ENCODE results near the gene STK17B.

STK17B gene

GRCh38 chr2:196184921-196185320, 13.5 kb upstream of the STK17B start:
- Histone ChIP-seq H3K4me3 (ENCODE audit: low read depth, low read length) (no peak overlapping the region), H3K27ac (ENCODE audit: extremely low read depth, low read depth, low read length) (no peak overlapping the region), H3K36me3 (ENCODE audit: control insufficient read depth in 2 of 2, insufficient read depth in 1 of 2, low read length in 2 of 2) (no peaks in the 10 kb centered on the region), H3K9me3 (ENCODE audit: control insufficient read depth, insufficient read depth, low read depth, low read length) (no peaks in the 10 kb centered on the region), H3K4me1 (ENCODE audit: control insufficient read depth, insufficient read depth, low read length) (0 out of 2 replicates have a peak, but pooled peaks cover 3% of the 10 kb centered on the region)
- TF ChIP-seq ZNF510 (tag by site-specific recombination; IDR thresholded peaks at IDR 0.05; ENCODE audit: insufficient replicate concordance) (no peak), ZNF26 (tag by site-specific recombination; IDR thresholded peaks at IDR 0.05) (no peak), ZSCAN18 (tag by site-specific recombination; IDR thresholded peaks at IDR 0.05) (no peak), ZNF548 (tag by site-specific recombination; IDR thresholded peaks at IDR 0.05) (no peak)
- ChIA-PET CTCF (interaction anchor here (1.0 kb wide), 1 partner anchor 22 kb away, joined by 3 read pairs; no protein-coding TSS in a partner anchor), POLR2A (interaction anchor here (1.1 kb wide), 1 partner anchor 14 kb away, joined by 3 read pairs; the partner anchor contains the start of gene STK17B)

GRCh38 chr2:196183528-196184231, 12.3 kb upstream of the STK17B start:
- Histone ChIP-seq H3K9me3 (ENCODE audit: control insufficient read depth, insufficient read depth, low read depth, low read length) (no peaks in the 10 kb centered on the region), H3K4me3 (ENCODE audit: low read depth, low read length) (no peak overlapping the region), H3K27ac (ENCODE audit: extremely low read depth, low read depth, low read length) (no peak overlapping the region), H3K36me3 (ENCODE audit: control insufficient read depth in 2 of 2, insufficient read depth in 1 of 2, low read length in 2 of 2) (no peaks in the 10 kb centered on the region), H3K4me1 (ENCODE audit: control insufficient read depth, insufficient read depth, low read length) (0 out of 2 replicates have a peak, but pooled peaks cover 3% of the 10 kb centered on the region)
- POLR2A ChIA-PET: no interaction called here
- no peak for TF ChIP-seq ZNF785 (tag by site-specific recombination; IDR thresholded peaks at IDR 0.05)
- CTCF ChIA-PET: interaction anchor here (0.6 to 1.0 kb wide), 3 partner anchors 11 to 1189 kb away, joined by 3 to 5 read pairs (median 3); no protein-coding TSS in a partner anchor

- CTCF ChIA-PET: interaction anchor here (0.6 to 0.8 kb wide), 2 partner anchors 11 to 1190 kb away, joined by 3 to 5 read pairs; no protein-coding TSS in a partner anchor
- 0 out of 2 replicates have a peak, but pooled peaks cover 3% of the 10 kb centered on the region for H3K4me1 ChIP-seq (ENCODE audit: control insufficient read depth, insufficient read depth, low read length)
- POLR2A ChIA-PET: no interaction called here
These were observed 11.7 kb upstream of the STK17B start for GRCh38 chr2:196183172-196183473.

More at GRCh38 chr2:196183172-196183473, 11.7 kb upstream of the STK17B start:
- no peak overlapping the region for H3K4me3 ChIP-seq (ENCODE audit: low read depth, low read length)
- no peaks in the 10 kb centered on the region for H3K9me3 ChIP-seq (ENCODE audit: control insufficient read depth, insufficient read depth, low read depth, low read length)
- H3K27ac ChIP-seq (ENCODE audit: extremely low read depth, low read depth, low read length): no peak overlapping the region
- no peak for TF ChIP-seq ZNF488 (tag by site-specific recombination; IDR thresholded peaks at IDR 0.05)
- TF ChIP-seq REPIN1 (tag by site-specific recombination; IDR thresholded peaks at IDR 0.05; ENCODE audit: low read depth): no peak
- TF ChIP-seq OVOL3 (tag by site-specific recombination; IDR thresholded peaks at IDR 0.05): no peak
- no peak for TF ChIP-seq ZNF513 (tag by site-specific recombination; IDR thresholded peaks at IDR 0.05)
- no peaks in the 10 kb centered on the region for H3K36me3 ChIP-seq (ENCODE audit: control insufficient read depth in 2 of 2, insufficient read depth in 1 of 2, low read length in 2 of 2)
